ENCODE results near the gene SPSB4. TPM values are rescaled to one million over a fixed set of nuclear protein-coding genes. Genes with fewer than 3 reads are reported as not detected.

The SPSB4 gene
- total RNA-seq, 3 donors from 2014 or later: 1.3 TPM; not detected in 2

DNA sequence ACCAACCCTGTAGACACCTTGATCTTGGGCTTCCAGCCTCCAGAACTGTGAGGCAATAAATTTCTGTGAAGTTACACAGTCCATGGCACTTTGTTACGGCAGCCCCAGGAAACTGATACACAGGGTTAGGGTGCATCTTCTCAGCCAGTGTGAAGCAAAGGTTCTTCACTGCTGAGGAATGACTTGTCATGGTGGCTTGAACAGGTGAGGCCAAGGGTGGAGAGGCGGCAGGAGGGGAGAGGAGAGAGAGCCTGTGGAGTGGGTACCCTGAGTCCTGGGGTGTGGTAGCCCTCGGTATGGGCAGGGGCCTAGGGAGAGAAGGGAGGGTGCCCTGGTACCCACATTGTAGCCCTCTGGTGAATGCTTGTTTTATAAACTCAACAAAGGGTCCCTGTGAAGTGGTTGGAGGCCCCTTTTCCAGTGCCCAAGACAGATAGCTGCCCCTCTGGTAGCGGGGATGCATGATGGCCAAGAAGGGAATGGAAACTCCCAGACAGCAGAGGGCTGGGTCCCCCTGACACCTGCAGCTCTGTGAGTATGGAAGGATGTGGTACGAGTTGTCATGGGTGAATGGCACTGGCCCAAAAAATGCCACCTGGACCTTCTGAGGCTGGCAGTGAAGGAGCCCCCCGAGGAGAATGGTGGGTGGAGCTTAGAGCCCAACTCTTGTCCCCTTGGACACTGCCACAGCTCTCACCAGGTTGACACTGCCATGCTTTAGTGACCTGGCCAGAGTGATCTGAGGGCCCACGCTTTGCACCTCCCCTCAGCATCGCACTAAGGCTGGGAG lies 49.6 kb downstream of the SPSB4 start:
- no peak for DNase-seq (ENCODE audit: low spot score in 2 of 2)
- TF ChIP-seq CTCF (IDR thresholded peaks at IDR 0.05): no peak
- no peak for TF ChIP-seq POLR2A (IDR thresholded peaks at IDR 0.05)
- TF ChIP-seq POLR2AphosphoS5 (IDR thresholded peaks at IDR 0.05): no peak
- Histone ChIP-seq H3K4me3 (no peak overlapping the region), H3K27ac (no peak overlapping the region), H3K9me3 (no peaks in the 10 kb centered on the region), H3K4me1 (no peaks in the 10 kb centered on the region), H3K27me3 (no peaks in the 10 kb centered on the region), H3K36me3 (no peaks in the 10 kb centered on the region)
- intact Hi-C loops (cut with DNase I; ENCODE audit: low total_unique reads): no loop called here

- TF ChIP-seq CTCF (IDR thresholded peaks at IDR 0.05): no peak
- TF ChIP-seq POLR2AphosphoS5 (IDR thresholded peaks at IDR 0.05): no peak
- no peak for TF ChIP-seq POLR2A (IDR thresholded peaks at IDR 0.05)
- no peaks in the 10 kb centered on the region for H3K4me1 ChIP-seq
- H3K9me3 ChIP-seq: no peaks in the 10 kb centered on the region
- no peak overlapping the region for H3K27ac ChIP-seq
- DNase-seq (ENCODE audit: low spot score in 2 of 2): no peak
- intact Hi-C loops (cut with DNase I; ENCODE audit: low total_unique reads): no loop called here
- no peaks in the 10 kb centered on the region for H3K36me3 ChIP-seq
- H3K4me3 ChIP-seq: no peak overlapping the region
- no peaks in the 10 kb centered on the region for H3K27me3 ChIP-seq
Measured at GRCh38 chr3:141102372-141102771, 51.2 kb downstream of the SPSB4 start.

DNA sequence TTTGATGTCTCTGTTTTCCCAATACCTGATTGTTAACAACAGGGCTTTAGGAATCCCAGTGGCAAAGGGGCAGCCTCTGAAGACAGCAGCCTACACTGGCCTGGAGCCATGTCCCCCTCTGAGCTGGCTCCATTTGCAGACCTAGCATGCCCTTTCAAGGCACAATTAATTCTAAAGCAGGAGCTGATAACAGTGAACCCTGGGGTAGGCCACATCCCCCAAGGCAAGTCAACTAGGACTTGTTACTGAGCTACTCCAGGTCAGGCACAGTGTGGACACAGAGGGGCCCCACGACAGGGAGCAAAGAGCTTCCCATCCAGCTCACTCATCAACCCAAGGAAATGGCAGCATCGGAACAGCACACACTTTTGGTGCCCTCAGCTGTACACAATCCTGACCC lies 51.9 kb downstream of the SPSB4 start:
- Histone ChIP-seq H3K4me3 (no peak overlapping the region), H3K9me3 (no peaks in the 10 kb centered on the region), H3K27me3 (no peaks in the 10 kb centered on the region), H3K4me1 (no peaks in the 10 kb centered on the region), H3K27ac (no peak overlapping the region), H3K36me3 (no peaks in the 10 kb centered on the region)
- TF ChIP-seq POLR2AphosphoS5 (IDR thresholded peaks at IDR 0.05) (no peak), POLR2A (IDR thresholded peaks at IDR 0.05) (no peak), CTCF (IDR thresholded peaks at IDR 0.05) (no peak)
- intact Hi-C loops (cut with DNase I; ENCODE audit: low total_unique reads): no loop called here
- DNase-seq (ENCODE audit: low spot score in 2 of 2): no peak

- TF ChIP-seq CTCF (IDR thresholded peaks at IDR 0.05) (no peak), POLR2A (IDR thresholded peaks at IDR 0.05) (no peak), POLR2AphosphoS5 (IDR thresholded peaks at IDR 0.05) (no peak)
- intact Hi-C loops (cut with DNase I; ENCODE audit: low total_unique reads): no loop called here
- no peak for DNase-seq (ENCODE audit: low spot score in 2 of 2)
Measured at GRCh38 chr3:141103503-141103902, 52.4 kb downstream of the SPSB4 start.

GRCh38 chr3:141104151-141104821 lies 53.1 kb downstream of the SPSB4 start:
- Histone ChIP-seq H3K4me3 (no peak overlapping the region), H3K27ac (no peak overlapping the region), H3K27me3 (no peaks in the 10 kb centered on the region), H3K4me1 (no peaks in the 10 kb centered on the region), H3K36me3 (no peaks in the 10 kb centered on the region), H3K9me3 (no peaks in the 10 kb centered on the region)
- DNase-seq (ENCODE audit: low spot score in 2 of 2): peak in 1 of 2 donors; percentile 42
- intact Hi-C loops (cut with DNase I; ENCODE audit: low total_unique reads): no loop called here
- TF ChIP-seq CTCF (IDR thresholded peaks at IDR 0.05) (no peak), POLR2AphosphoS5 (IDR thresholded peaks at IDR 0.05) (no peak), POLR2A (IDR thresholded peaks at IDR 0.05) (no peak)

More at GRCh38 chr3:141103503-141103902, 52.4 kb downstream of the SPSB4 start:
- no peaks in the 10 kb centered on the region for H3K4me1 ChIP-seq
- H3K36me3 ChIP-seq: no peaks in the 10 kb centered on the region
- no peaks in the 10 kb centered on the region for H3K27me3 ChIP-seq
- no peak overlapping the region for H3K27ac ChIP-seq
- no peak overlapping the region for H3K4me3 ChIP-seq
- no peaks in the 10 kb centered on the region for H3K9me3 ChIP-seq
